Neural cell (in vitro differentiated cells): ENCODE results near the gene TOMM7. TPM values are rescaled to one million over a fixed set of nuclear protein-coding genes. Genes with fewer than 3 reads are reported as not detected.

Source experiments
- H2AFZ ChIP-seq: fragments of 200-600, 300-800 bp; sonication (generic), shearing (Covaris generic); 2 replicates; pipeline ENCODE4 v1.6.0; 2014; ENCODE audit warnings: low read depth, mild to moderate bottlenecking, antibody characterized with exemption, low read length, moderate library complexity
- H3F3A ChIP-seq: fragments of 200-600 bp; shearing (Covaris generic); 2 replicates; pipeline ENCODE4 v1.6.1; 2016; ENCODE audit warnings: mild to moderate bottlenecking, moderate library complexity, mixed read lengths, antibody characterized with exemption, low read length; ENCODE audit not compliant: insufficient read depth, poor library complexity, severe bottlenecking
- H3K27ac ChIP-seq: fragments of 200-600, 300-800 bp; sonication (generic), shearing (Covaris generic); 2 replicates; pipeline ENCODE4 v1.5.1; 2014; ENCODE audit warnings: mild to moderate bottlenecking, low read length, moderate library complexity
- H3K27me3 ChIP-seq: fragments of 300-800, 200-600 bp; sonication (generic), shearing (Covaris generic); 2 replicates; pipeline ENCODE4 v1.6.0; 2014; ENCODE audit warnings: mild to moderate bottlenecking, low read depth, low read length, moderate library complexity; ENCODE audit not compliant: insufficient read depth
- H3K36me3 ChIP-seq: fragments of 300-800, 200-600 bp; sonication (generic), shearing (Covaris generic); 2 replicates; pipeline ENCODE4 v1.5.1; 2014; ENCODE audit warnings: mild to moderate bottlenecking, antibody characterized with exemption, low read length, moderate library complexity; ENCODE audit not compliant: insufficient read depth
- H3K4me2 ChIP-seq: fragments of 300-800, 200-600 bp; sonication (generic), shearing (Covaris generic); 2 replicates; pipeline ENCODE4 v1.6.0; 2014; ENCODE audit warnings: mild to moderate bottlenecking, low read length
- H3K4me3 ChIP-seq: fragments of 300-800, 200-600 bp; sonication (generic), shearing (Covaris generic); 2 replicates; pipeline ENCODE4 v1.5.1; 2014; ENCODE audit warnings: mild to moderate bottlenecking, low read length, moderate library complexity
- H3K79me2 ChIP-seq: fragments of 200-600 bp; shearing (Covaris generic); replicated peaks from 2 replicates; pipeline ENCODE4 v1.6.0; 2014; ENCODE audit warnings: mild to moderate bottlenecking, low read length, moderate library complexity; ENCODE audit not compliant: insufficient read depth
- H3K9ac ChIP-seq: fragments of 300-800, 200-600 bp; sonication (generic), shearing (Covaris generic); 2 replicates; pipeline ENCODE4 v1.6.1; 2016; ENCODE audit warnings: mild to moderate bottlenecking, low read length, mixed read lengths
- H3K9me2 ChIP-seq: fragments of 200-600 bp; shearing (Covaris generic); 2 replicates; pipeline ENCODE4 v1.6.1; 2016; ENCODE audit warnings: mild to moderate bottlenecking, low read length, mixed read lengths; ENCODE audit not compliant: insufficient read depth
- H3K9me3 ChIP-seq: fragments of 200-600, 300-800 bp; sonication (generic), shearing (Covaris generic); 2 replicates; pipeline ENCODE4 v1.6.1; 2016; ENCODE audit warnings: mild to moderate bottlenecking, mixed run types, low read length, moderate library complexity, mixed read lengths
- H4K20me1 ChIP-seq: fragments of 200-600 bp; shearing (Covaris generic); 2 replicates; pipeline ENCODE4 v1.6.1; 2016; ENCODE audit warnings: mild to moderate bottlenecking, mixed run types; ENCODE audit not compliant: insufficient read depth
- EP300 ChIP-seq: fragments of 450-650 bp; conservative IDR thresholded peaks from 2 replicates; pipeline ENCODE4 v1.6.1; 2014; ENCODE audit warnings: antibody characterized with exemption, mild to moderate bottlenecking, moderate library complexity; ENCODE audit not compliant: poor library complexity, severe bottlenecking
- EZH2 ChIP-seq: fragments of 200-600, 300-800 bp; shearing (Covaris generic), sonication (generic); IDR thresholded peaks from 2 replicates; pipeline ENCODE4 v1.6.1; 2014; ENCODE audit warnings: antibody characterized with exemption, low read length, borderline replicate concordance, mild to moderate bottlenecking; ENCODE audit not compliant: insufficient read depth, poor library complexity, severe bottlenecking
- MXI1 ChIP-seq: fragments of 450-650 bp; conservative IDR thresholded peaks from 2 replicates; pipeline ENCODE4 v1.6.1; 2014; ENCODE audit warnings: antibody characterized with exemption, mild to moderate bottlenecking; ENCODE audit not compliant: poor library complexity, severe bottlenecking
- POLR2AphosphoS5 ChIP-seq: IDR thresholded peaks from 2 replicates; pipeline ENCODE4 v1.6.1; 2012
- RAD21 ChIP-seq: fragments of 450-650 bp; conservative IDR thresholded peaks from 2 replicates; pipeline ENCODE4 v1.6.1; 2014; ENCODE audit warnings: antibody characterized with exemption, mild to moderate bottlenecking, moderate library complexity
- SMC3 ChIP-seq: fragments of 450-650 bp; conservative IDR thresholded peaks from 2 replicates; pipeline ENCODE4 v1.6.1; 2014; ENCODE audit warnings: antibody characterized with exemption, mild to moderate bottlenecking, moderate library complexity; ENCODE audit not compliant: poor library complexity
- TAF1 ChIP-seq: IDR thresholded peaks from 2 replicates; pipeline ENCODE4 v1.6.1; 2012; ENCODE audit warnings: low read depth
- polyA plus RNA-seq: library from polyadenylated mRNA; depleted of rRNA; stranded (reverse); fragments of >200 nt; gene quantifications from 2 replicates; pipeline ENCODE4 v1.2.3, GENCODE V29; 2014
- TF ChIP-seq, protein P1 (sequence below): fragments of 450-650 bp; IDR thresholded peaks from 2 replicates; pipeline ENCODE4 v1.5.1; 2014; ENCODE audit warnings: antibody characterized with exemption, mild to moderate bottlenecking, moderate library complexity; ENCODE audit not compliant: poor library complexity, severe bottlenecking
- TF ChIP-seq, protein P2 (sequence below): IDR thresholded peaks from 2 replicates; pipeline ENCODE4 v1.6.1; 2012; ENCODE audit warnings: borderline replicate concordance

The TOMM7 gene
- polyA plus RNA-seq, 1 donor from 2014 or later = 241 TPM

GRCh38 chr7:22860784-22861482 is 38.3 kb upstream of the TOMM7 start:
- Histone ChIP-seq H3K9me3 (no peaks in the 10 kb centered on the region), H3K79me2 (no peaks in the 10 kb centered on the region), H3K27ac (no peak overlapping the region), H4K20me1 (no peaks in the 10 kb centered on the region), H3K4me3 (no peak overlapping the region), H3K9me2 (no peaks in the 10 kb centered on the region), H3K36me3 (no peaks in the 10 kb centered on the region), H3K27me3 (no peaks in the 10 kb centered on the region), H3F3A (no peaks in the 10 kb centered on the region), H2AFZ (no peak overlapping the region), H3K4me2 (no peak overlapping the region), H3K9ac (no peak overlapping the region)
- TF ChIP-seq POLR2AphosphoS5 (no peak), TAF1 (no peak), SMC3 (no peak), MXI1 (no peak), EP300 (no peak), EZH2 (no peak), RAD21 (no peak)
- TF ChIP-seq, protein P1, sequence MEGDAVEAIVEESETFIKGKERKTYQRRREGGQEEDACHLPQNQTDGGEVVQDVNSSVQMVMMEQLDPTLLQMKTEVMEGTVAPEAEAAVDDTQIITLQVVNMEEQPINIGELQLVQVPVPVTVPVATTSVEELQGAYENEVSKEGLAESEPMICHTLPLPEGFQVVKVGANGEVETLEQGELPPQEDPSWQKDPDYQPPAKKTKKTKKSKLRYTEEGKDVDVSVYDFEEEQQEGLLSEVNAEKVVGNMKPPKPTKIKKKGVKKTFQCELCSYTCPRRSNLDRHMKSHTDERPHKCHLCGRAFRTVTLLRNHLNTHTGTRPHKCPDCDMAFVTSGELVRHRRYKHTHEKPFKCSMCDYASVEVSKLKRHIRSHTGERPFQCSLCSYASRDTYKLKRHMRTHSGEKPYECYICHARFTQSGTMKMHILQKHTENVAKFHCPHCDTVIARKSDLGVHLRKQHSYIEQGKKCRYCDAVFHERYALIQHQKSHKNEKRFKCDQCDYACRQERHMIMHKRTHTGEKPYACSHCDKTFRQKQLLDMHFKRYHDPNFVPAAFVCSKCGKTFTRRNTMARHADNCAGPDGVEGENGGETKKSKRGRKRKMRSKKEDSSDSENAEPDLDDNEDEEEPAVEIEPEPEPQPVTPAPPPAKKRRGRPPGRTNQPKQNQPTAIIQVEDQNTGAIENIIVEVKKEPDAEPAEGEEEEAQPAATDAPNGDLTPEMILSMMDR = no peak
- TF ChIP-seq, protein P2, sequence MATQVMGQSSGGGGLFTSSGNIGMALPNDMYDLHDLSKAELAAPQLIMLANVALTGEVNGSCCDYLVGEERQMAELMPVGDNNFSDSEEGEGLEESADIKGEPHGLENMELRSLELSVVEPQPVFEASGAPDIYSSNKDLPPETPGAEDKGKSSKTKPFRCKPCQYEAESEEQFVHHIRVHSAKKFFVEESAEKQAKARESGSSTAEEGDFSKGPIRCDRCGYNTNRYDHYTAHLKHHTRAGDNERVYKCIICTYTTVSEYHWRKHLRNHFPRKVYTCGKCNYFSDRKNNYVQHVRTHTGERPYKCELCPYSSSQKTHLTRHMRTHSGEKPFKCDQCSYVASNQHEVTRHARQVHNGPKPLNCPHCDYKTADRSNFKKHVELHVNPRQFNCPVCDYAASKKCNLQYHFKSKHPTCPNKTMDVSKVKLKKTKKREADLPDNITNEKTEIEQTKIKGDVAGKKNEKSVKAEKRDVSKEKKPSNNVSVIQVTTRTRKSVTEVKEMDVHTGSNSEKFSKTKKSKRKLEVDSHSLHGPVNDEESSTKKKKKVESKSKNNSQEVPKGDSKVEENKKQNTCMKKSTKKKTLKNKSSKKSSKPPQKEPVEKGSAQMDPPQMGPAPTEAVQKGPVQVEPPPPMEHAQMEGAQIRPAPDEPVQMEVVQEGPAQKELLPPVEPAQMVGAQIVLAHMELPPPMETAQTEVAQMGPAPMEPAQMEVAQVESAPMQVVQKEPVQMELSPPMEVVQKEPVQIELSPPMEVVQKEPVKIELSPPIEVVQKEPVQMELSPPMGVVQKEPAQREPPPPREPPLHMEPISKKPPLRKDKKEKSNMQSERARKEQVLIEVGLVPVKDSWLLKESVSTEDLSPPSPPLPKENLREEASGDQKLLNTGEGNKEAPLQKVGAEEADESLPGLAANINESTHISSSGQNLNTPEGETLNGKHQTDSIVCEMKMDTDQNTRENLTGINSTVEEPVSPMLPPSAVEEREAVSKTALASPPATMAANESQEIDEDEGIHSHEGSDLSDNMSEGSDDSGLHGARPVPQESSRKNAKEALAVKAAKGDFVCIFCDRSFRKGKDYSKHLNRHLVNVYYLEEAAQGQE = no peak

DNA sequence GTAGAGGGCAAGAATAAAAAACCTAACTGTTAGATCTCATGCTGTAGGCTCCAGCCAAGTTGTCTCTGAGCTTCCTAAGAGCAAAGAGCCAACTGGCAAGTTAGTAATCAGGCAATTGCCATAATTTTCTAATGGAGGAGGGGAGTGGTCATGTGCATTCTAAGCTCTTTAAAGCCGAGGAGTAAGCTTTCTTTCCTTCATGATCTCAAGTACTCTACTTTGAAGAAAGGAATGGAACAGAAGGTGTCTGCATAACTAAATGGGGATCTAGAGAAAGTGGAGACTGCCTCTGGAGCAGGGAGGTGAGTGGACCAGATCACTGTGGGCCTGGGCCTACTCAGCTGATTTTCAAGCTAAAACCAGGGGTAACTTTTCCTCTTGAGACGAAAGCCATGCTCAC is 37.7 kb upstream of the TOMM7 start:
- no peak overlapping the region for H3K4me2 ChIP-seq
- no peaks in the 10 kb centered on the region for H3F3A ChIP-seq
- no peaks in the 10 kb centered on the region for H4K20me1 ChIP-seq
- H3K27ac ChIP-seq = no peak overlapping the region
- H3K9me2 ChIP-seq = no peaks in the 10 kb centered on the region
- no peaks in the 10 kb centered on the region for H3K36me3 ChIP-seq
- H3K9ac ChIP-seq = no peak overlapping the region
- H3K79me2 ChIP-seq = no peaks in the 10 kb centered on the region
- no peak overlapping the region for H2AFZ ChIP-seq
- H3K9me3 ChIP-seq = no peaks in the 10 kb centered on the region
- no peak overlapping the region for H3K4me3 ChIP-seq
- TF ChIP-seq, protein P2 = no peak
- TF ChIP-seq RAD21 (no peak), POLR2AphosphoS5 (no peak), MXI1 (no peak)
- peaks cover 4% of the 10 kb centered on the region for H3K27me3 ChIP-seq
